ENCODE data around the gene CTNNA3.

The CTNNA3 gene

GRCh38 chr10:67200913-67201564, 495.0 kb downstream of the CTNNA3 start:
- no peak overlapping the region for H3K9ac ChIP-seq (ENCODE audit: low read length)
- no peak overlapping the region for H3K4me3 ChIP-seq (ENCODE audit: low read depth, low read length)
- no peaks in the 10 kb centered on the region for H3K36me3 ChIP-seq (ENCODE audit: control insufficient read depth, insufficient read depth, low read length)
- no peaks in the 10 kb centered on the region for H3K4me1 ChIP-seq (ENCODE audit: control insufficient read depth, insufficient read depth, low read length)
- no peak overlapping the region for H3K27ac ChIP-seq (ENCODE audit: low read depth, low read length)
- no peaks in the 10 kb centered on the region for H3K27me3 ChIP-seq (ENCODE audit: control insufficient read depth, insufficient read depth, low read length)
- no peaks in the 10 kb centered on the region for H3K9me3 ChIP-seq (ENCODE audit: control insufficient read depth, insufficient read depth, low read depth, low read length)

GRCh38 chr10:67175354-67175753, 520.6 kb downstream of the CTNNA3 start:
- H3K36me3 ChIP-seq (ENCODE audit: control insufficient read depth, insufficient read depth, low read length) = no peaks in the 10 kb centered on the region
- no peak overlapping the region for H3K27ac ChIP-seq (ENCODE audit: low read depth, low read length)
- H3K4me3 ChIP-seq (ENCODE audit: low read depth, low read length) = no peak overlapping the region
- no peaks in the 10 kb centered on the region for H3K4me1 ChIP-seq (ENCODE audit: control insufficient read depth, insufficient read depth, low read length)
- no peak overlapping the region for H3K9ac ChIP-seq (ENCODE audit: low read length)
- no peaks in the 10 kb centered on the region for H3K9me3 ChIP-seq (ENCODE audit: control insufficient read depth, insufficient read depth, low read depth, low read length)
- H3K27me3 ChIP-seq (ENCODE audit: control insufficient read depth, insufficient read depth, low read length) = no peaks in the 10 kb centered on the region

GRCh38 chr10:67173787-67174186, 522.2 kb downstream of the CTNNA3 start:
- Histone ChIP-seq H3K9me3 (ENCODE audit: control insufficient read depth, insufficient read depth, low read depth, low read length) (0 out of 2 replicates have a peak, but pooled peaks cover 4% of the 10 kb centered on the region), H3K27me3 (ENCODE audit: control insufficient read depth, insufficient read depth, low read length) (no peaks in the 10 kb centered on the region), H3K9ac (ENCODE audit: low read length) (no peak overlapping the region), H3K4me1 (ENCODE audit: control insufficient read depth, insufficient read depth, low read length) (no peaks in the 10 kb centered on the region), H3K4me3 (ENCODE audit: low read depth, low read length) (no peak overlapping the region), H3K27ac (ENCODE audit: low read depth, low read length) (no peak overlapping the region), H3K36me3 (ENCODE audit: control insufficient read depth, insufficient read depth, low read length) (no peaks in the 10 kb centered on the region)

GRCh38 chr10:67171970-67172369, 524.0 kb downstream of the CTNNA3 start:
- Histone ChIP-seq H3K9me3 (ENCODE audit: control insufficient read depth, insufficient read depth, low read depth, low read length) (0 out of 2 replicates have a peak, but pooled peaks cover 7% of the 10 kb centered on the region), H3K4me1 (ENCODE audit: control insufficient read depth, insufficient read depth, low read length) (no peaks in the 10 kb centered on the region), H3K27ac (ENCODE audit: low read depth, low read length) (no peak overlapping the region), H3K4me3 (ENCODE audit: low read depth, low read length) (no peak overlapping the region), H3K27me3 (ENCODE audit: control insufficient read depth, insufficient read depth, low read length) (no peaks in the 10 kb centered on the region), H3K36me3 (ENCODE audit: control insufficient read depth, insufficient read depth, low read length) (no peaks in the 10 kb centered on the region), H3K9ac (ENCODE audit: low read length) (no peak overlapping the region)

- no peaks in the 10 kb centered on the region; the same call in 1 of the 2 replicates for H3K4me1 ChIP-seq (ENCODE audit: control insufficient read depth, insufficient read depth, low read length)
- H3K27me3 ChIP-seq (ENCODE audit: control insufficient read depth, insufficient read depth, low read length) = no peaks in the 10 kb centered on the region
- no peaks in the 10 kb centered on the region for H3K36me3 ChIP-seq (ENCODE audit: control insufficient read depth, insufficient read depth, low read length)
- H3K9ac ChIP-seq (ENCODE audit: low read length) = no peak overlapping the region
- no peaks in the 10 kb centered on the region for H3K9me3 ChIP-seq (ENCODE audit: control insufficient read depth, insufficient read depth, low read depth, low read length)
- H3K4me3 ChIP-seq (ENCODE audit: low read depth, low read length) = no peak overlapping the region
- peak overlapping the region; percentile 41; the same call in 1 of the 2 replicates for H3K27ac ChIP-seq (ENCODE audit: low read depth, low read length)
These were observed 539.8 kb downstream of the CTNNA3 start for GRCh38 chr10:67156239-67156638.

- H3K4me3 ChIP-seq (ENCODE audit: low read depth, low read length) = no peak overlapping the region
- H3K27ac ChIP-seq (ENCODE audit: low read depth, low read length) = no peak overlapping the region
- no peak overlapping the region for H3K9ac ChIP-seq (ENCODE audit: low read length)
- no peaks in the 10 kb centered on the region for H3K36me3 ChIP-seq (ENCODE audit: control insufficient read depth, insufficient read depth, low read length)
- no peaks in the 10 kb centered on the region for H3K27me3 ChIP-seq (ENCODE audit: control insufficient read depth, insufficient read depth, low read length)
- no peaks in the 10 kb centered on the region; the same call in 1 of the 2 replicates for H3K4me1 ChIP-seq (ENCODE audit: control insufficient read depth, insufficient read depth, low read length)
- no peaks in the 10 kb centered on the region for H3K9me3 ChIP-seq (ENCODE audit: control insufficient read depth, insufficient read depth, low read depth, low read length)
These were observed 544.5 kb downstream of the CTNNA3 start for GRCh38 chr10:67151471-67151870.

GRCh38 chr10:67144530-67144929, 551.5 kb downstream of the CTNNA3 start:
- Histone ChIP-seq H3K4me1 (ENCODE audit: control insufficient read depth, insufficient read depth, low read length) (peaks cover 7% of the 10 kb centered on the region; the same call in 1 of the 2 replicates), H3K4me3 (ENCODE audit: low read depth, low read length) (no peak overlapping the region), H3K36me3 (ENCODE audit: control insufficient read depth, insufficient read depth, low read length) (no peaks in the 10 kb centered on the region), H3K27ac (ENCODE audit: low read depth, low read length) (no peak overlapping the region), H3K27me3 (ENCODE audit: control insufficient read depth, insufficient read depth, low read length) (no peaks in the 10 kb centered on the region), H3K9me3 (ENCODE audit: control insufficient read depth, insufficient read depth, low read depth, low read length) (no peaks in the 10 kb centered on the region), H3K9ac (ENCODE audit: low read length) (no peak overlapping the region)

- Histone ChIP-seq H3K4me1 (ENCODE audit: control insufficient read depth, insufficient read depth, low read length) (peaks cover 7% of the 10 kb centered on the region; the same call in 1 of the 2 replicates), H3K9ac (ENCODE audit: low read length) (no peak overlapping the region), H3K9me3 (ENCODE audit: control insufficient read depth, insufficient read depth, low read depth, low read length) (no peaks in the 10 kb centered on the region), H3K4me3 (ENCODE audit: low read depth, low read length) (no peak overlapping the region), H3K27ac (ENCODE audit: low read depth, low read length) (no peak overlapping the region), H3K36me3 (ENCODE audit: control insufficient read depth, insufficient read depth, low read length) (no peaks in the 10 kb centered on the region), H3K27me3 (ENCODE audit: control insufficient read depth, insufficient read depth, low read length) (no peaks in the 10 kb centered on the region)
These were observed 554.7 kb downstream of the CTNNA3 start for GRCh38 chr10:67141300-67141699.

GRCh38 chr10:67140641-67141040, 555.4 kb downstream of the CTNNA3 start:
- Histone ChIP-seq H3K27me3 (ENCODE audit: control insufficient read depth, insufficient read depth, low read length) (no peaks in the 10 kb centered on the region), H3K4me1 (ENCODE audit: control insufficient read depth, insufficient read depth, low read length) (peaks cover 7% of the 10 kb centered on the region; the same call in 1 of the 2 replicates), H3K9me3 (ENCODE audit: control insufficient read depth, insufficient read depth, low read depth, low read length) (no peaks in the 10 kb centered on the region), H3K27ac (ENCODE audit: low read depth, low read length) (no peak overlapping the region), H3K9ac (ENCODE audit: low read length) (no peak overlapping the region), H3K36me3 (ENCODE audit: control insufficient read depth, insufficient read depth, low read length) (no peaks in the 10 kb centered on the region), H3K4me3 (ENCODE audit: low read depth, low read length) (no peak overlapping the region)

- Histone ChIP-seq H3K9ac (ENCODE audit: low read length) (no peak overlapping the region), H3K27ac (ENCODE audit: low read depth, low read length) (no peak overlapping the region), H3K9me3 (ENCODE audit: control insufficient read depth, insufficient read depth, low read depth, low read length) (no peaks in the 10 kb centered on the region), H3K4me3 (ENCODE audit: low read depth, low read length) (no peak overlapping the region), H3K36me3 (ENCODE audit: control insufficient read depth, insufficient read depth, low read length) (no peaks in the 10 kb centered on the region), H3K27me3 (ENCODE audit: control insufficient read depth, insufficient read depth, low read length) (no peaks in the 10 kb centered on the region), H3K4me1 (ENCODE audit: control insufficient read depth, insufficient read depth, low read length) (no peaks in the 10 kb centered on the region)
These were observed 568.6 kb downstream of the CTNNA3 start for GRCh38 chr10:67127441-67127840.

- H3K4me3 ChIP-seq (ENCODE audit: low read depth, low read length) = no peak overlapping the region
- H3K4me1 ChIP-seq (ENCODE audit: control insufficient read depth, insufficient read depth, low read length) = no peaks in the 10 kb centered on the region
These were observed 576.3 kb downstream of the CTNNA3 start for GRCh38 chr10:67119651-67120050.

More at GRCh38 chr10:67119651-67120050, 576.3 kb downstream of the CTNNA3 start:
- no peaks in the 10 kb centered on the region for H3K36me3 ChIP-seq (ENCODE audit: control insufficient read depth, insufficient read depth, low read length)
- H3K27me3 ChIP-seq (ENCODE audit: control insufficient read depth, insufficient read depth, low read length) = no peaks in the 10 kb centered on the region
- no peak overlapping the region for H3K9ac ChIP-seq (ENCODE audit: low read length)
- H3K9me3 ChIP-seq (ENCODE audit: control insufficient read depth, insufficient read depth, low read depth, low read length) = no peaks in the 10 kb centered on the region
- H3K27ac ChIP-seq (ENCODE audit: low read depth, low read length) = no peak overlapping the region

Data from HUES6 (cell line).